GM12878 (cell line): Measurements from ENCODE around the gene PSMG3. TPM values are rescaled to one million over a fixed set of nuclear protein-coding genes. Genes with fewer than 3 reads are reported as not detected.

Source experiments
- ATAC-seq: fragments of 200-7000 bp; cut with Tn5 transposase; 3 replicates; pipeline ENCODE4 v1.9.1; 2020; ENCODE audit warnings: mild to moderate bottlenecking, moderate library complexity
- BruUV-seq: library from RNA; stranded (reverse); fragments of 400-500 nt; replicated peaks from 2 replicates; lab custom pipeline; 2021; lab: Mats Ljungman, UMichigan
- CTCF ChIA-PET: fragments of 300-600 bp; sonication (Branson Sonifier 250); formaldehyde crosslinking; extraction: SDS; loops from one replicate; lab custom pipeline; 2021; ENCODE audit warnings: inconsistent platforms; lab: Yijun Ruan, JAX
- POLR2A ChIA-PET: fragments of 350-600 bp; formaldehyde crosslinking; extraction: SDS; loops from one replicate; lab custom pipeline; 2021; ENCODE audit warnings: inconsistent platforms; lab: Charles Lee
- RAD21 ChIA-PET: fragments of 300-600 bp; sonication (Branson Sonifier 250); formaldehyde crosslinking; loops from one replicate; lab custom pipeline; 2023; ENCODE audit warnings: antibody characterized with exemption; ENCODE audit not compliant: unreplicated experiment; lab: Charles Lee
- SMC1A ChIA-PET: fragments of 300-600 bp; sonication (Branson Sonifier 250); formaldehyde crosslinking; loops from one replicate; lab custom pipeline; 2023; ENCODE audit not compliant: unreplicated experiment, uncharacterized antibody; lab: Charles Lee
- DNase-seq: peaks from one replicate; pipeline ENCODE4 v3.0.0-alpha.2; 2011; ENCODE audit warnings: low read depth, low spot score
- FAIRE-seq: peaks from 3 replicates; lab custom pipeline; 2011; peaks lifted over from hg19 to GRCh38; lab: Jason Lieb, UNC
- H2AFZ ChIP-seq: 2 replicates; pipeline ENCODE4 v1.6.0; 2011; ENCODE audit warnings: low read depth, low read length, control low read depth; ENCODE audit not compliant: control insufficient read depth
- H3K27ac ChIP-seq: 2 replicates; pipeline ENCODE4 v1.5.1; 2011; ENCODE audit warnings: control low read depth; ENCODE audit not compliant: control insufficient read depth, insufficient read depth
- H3K27me3 ChIP-seq, 2 experiments: replicated peaks in 1 of 2; 2 replicates each; pipeline versions ENCODE4 v1.6.0 to v1.6.1; 2011; ENCODE audit warnings: low read length in 1 of 2; ENCODE audit not compliant: control insufficient read depth in 2 of 2, insufficient read depth in 2 of 2
- H3K36me3 ChIP-seq, 2 experiments: 2 replicates each; pipeline ENCODE4 v1.5.1; 2011; ENCODE audit warnings: low read length in 1 of 2; ENCODE audit not compliant: control insufficient read depth in 2 of 2, insufficient read depth in 2 of 2
- H3K4me1 ChIP-seq: 2 replicates; pipeline ENCODE4 v1.6.1; 2011; ENCODE audit warnings: mild to moderate bottlenecking, low read length, moderate library complexity, mixed read lengths; ENCODE audit not compliant: control insufficient read depth, insufficient read depth
- H3K4me2 ChIP-seq: 2 replicates; pipeline ENCODE4 v1.6.0; 2011; ENCODE audit warnings: control low read depth; ENCODE audit not compliant: control insufficient read depth, insufficient read depth
- H3K4me3 ChIP-seq: fragments of 200-600 bp; sonication (generic); 2 replicates; pipeline ENCODE4 v1.5.1; 2016
- H3K79me2 ChIP-seq: 2 replicates; pipeline ENCODE4 v1.6.0; 2011; ENCODE audit warnings: low read length; ENCODE audit not compliant: control insufficient read depth, insufficient read depth
- H3K9ac ChIP-seq: 2 replicates; pipeline ENCODE4 v1.8.0; 2011; ENCODE audit warnings: low read length, control low read depth, mixed read lengths; ENCODE audit not compliant: control insufficient read depth, insufficient read depth
- H3K9me3 ChIP-seq: replicated peaks from 3 replicates; pipeline ENCODE4 v1.5.1; 2011; ENCODE audit warnings: mild to moderate bottlenecking, low read length; ENCODE audit not compliant: control insufficient read depth, insufficient read depth
- H4K20me1 ChIP-seq: 2 replicates; pipeline ENCODE4 v1.6.0; 2011; ENCODE audit not compliant: control insufficient read depth, insufficient read depth
- CHD1 ChIP-seq: IDR thresholded peaks from 2 replicates; pipeline ENCODE4 v1.6.1; 2012; ENCODE audit warnings: low read depth, low read length, improper control_type of control experiment
- ESRRA ChIP-seq: IDR thresholded peaks from 2 replicates; pipeline ENCODE4 v1.6.1; 2012; ENCODE audit warnings: mild to moderate bottlenecking, low read length, improper control_type of control experiment
- JUNB ChIP-seq: IDR thresholded peaks from 2 replicates; pipeline ENCODE4 v1.6.1; 2016; ENCODE audit warnings: antibody characterized with exemption, mild to moderate bottlenecking
- MYB ChIP-seq: fragments of 150-350 bp; IDR thresholded peaks from 2 replicates; pipeline ENCODE4 v1.6.1; 2014; ENCODE audit warnings: mild to moderate bottlenecking, low read depth, low read length, borderline replicate concordance
- PAX8 ChIP-seq: fragments of 450-650 bp; IDR thresholded peaks from 2 replicates; pipeline ENCODE4 v1.6.1; 2017; ENCODE audit warnings: mild to moderate bottlenecking, moderate library complexity
- POLR2A ChIP-seq: IDR thresholded peaks from 2 replicates; pipeline ENCODE4 v1.6.1; 2011; ENCODE audit warnings: low read depth, mild to moderate bottlenecking, low read length
- SIX5 ChIP-seq: IDR thresholded peaks from 2 replicates; pipeline ENCODE4 v1.6.1; 2011; ENCODE audit warnings: mild to moderate bottlenecking, low read depth, low read length, moderate library complexity; ENCODE audit not compliant: severe bottlenecking
- SMC3 ChIP-seq: IDR thresholded peaks from 2 replicates; pipeline ENCODE4 v1.6.1; 2011; ENCODE audit warnings: low read length, improper control_type of control experiment, borderline replicate concordance
- ZBED1 ChIP-seq: IDR thresholded peaks from 2 replicates; pipeline ENCODE4 v1.6.1; 2016; ENCODE audit warnings: borderline replicate concordance
- WGBS: methylation state at CpG from one replicate; pipeline ENCODE4 v1.1.6; 2016; ENCODE audit warnings: low lambda C conversion rate; ENCODE audit not compliant: insufficient replicate concordance, insufficient coverage; ENCODE audit errors: missing lambda C conversion rate; 5-methylcytosine and 5-hydroxymethylcytosine counted together
- in situ Hi-C: fragments of 300-500 bp; cut with MboI; formaldehyde crosslinking; loops from 9 replicates; pipeline ENCODE4 v1.14.3; 2018; ENCODE audit warnings: mixed read lengths
- intact Hi-C: fragments of 100-400 bp; cut with micrococcal nuclease; formaldehyde crosslinking; loops from one replicate; pipeline ENCODE4 v1.14.2; 2022; ENCODE audit not compliant: unreplicated experiment
- polyA plus RNA-seq, 11 experiments: library from polyadenylated mRNA; depleted of rRNA in 4 of 11; unstranded in 6 of 11; stranded (reverse) in 5 of 11; fragments of >200 nt; fragmentation: Nextera tagmentation in 4 of 11; fragmentation: Illumina TruSeq in 1 of 11; extraction: Ambion mirVana in 4 of 11; extraction: Trizol in 1 of 11; gene quantifications; 1 replicate in 1 of 11; 2 replicates in 10 of 11; pipeline versions ENCODE4 v1.2.1 to v1.2.3, GENCODE V29; 2011 to 2016; ENCODE audit warnings: inconsistent platforms in 2 of 11, missing spikeins in 2 of 11, low read depth in 1 of 11
- total RNA-seq, 4 experiments: library from RNA; depleted of rRNA in 3 of 4; stranded (reverse); fragments of >200 nt in 3 of 4; fragmentation: Illumina TruSeq in 1 of 4; extraction: Trizol in 1 of 4; gene quantifications; 2 replicates each; pipeline versions ENCODE4 v1.2.1 to v1.2.3, GENCODE V29; 2013 to 2021
- TF ChIP-seq, protein P1 (sequence below): IDR thresholded peaks from 2 replicates; pipeline ENCODE4 v1.6.1; 2011; ENCODE audit warnings: low read depth, low read length, improper control_type of control experiment, borderline replicate concordance
- TF ChIP-seq, protein P2 (sequence below): IDR thresholded peaks from 2 replicates; pipeline ENCODE4 v1.6.1; 2011; ENCODE audit warnings: borderline replicate concordance, low read depth, mild to moderate bottlenecking, moderate library complexity, mixed read lengths, low read length; ENCODE audit not compliant: insufficient read depth; ENCODE audit errors: extremely low read length

PSMG3 gene
- total and polyA plus RNA-seq, 10 of the 15 experiments (the other 5 are each of a cell fraction or from before 2014, with no cell fraction given), result 23.9 to 115 (median 60.6) TPM

GRCh38 chr7:1539882-1540775, 29.7 kb downstream of the PSMG3 start:
- in situ Hi-C loops, result no loop called here
- Histone ChIP-seq H3K79me2 (peaks cover 6% of the 10 kb centered on the region), H3K4me2 (no peak overlapping the region), H3K36me3 (peaks cover 3 to 23% of the 10 kb centered on the region in 2 experiments; a peak in 3 of 4 replicates), H3K4me1 (no peaks in the 10 kb centered on the region), H3K9me3 (no peaks in the 10 kb centered on the region), H3K9ac (no peak overlapping the region), H3K4me3 (no peak overlapping the region), H2AFZ (no peak overlapping the region), H4K20me1 (no peaks in the 10 kb centered on the region)
- ChIA-PET POLR2A (no interaction called here), RAD21 (no interaction called here), CTCF (no interaction called here)
- no peak for FAIRE-seq
- no peak for DNase-seq
- no peak for ATAC-seq
- no TSS peak for BruUV-seq
- WGBS, result 92% methylated on average over 45 of the region's 73 CpGs
- intact Hi-C loops, result no loop called here
- no peak for TF ChIP-seq PAX8
- no peak for TF ChIP-seq CHD1
- no peak for TF ChIP-seq ESRRA
- TF ChIP-seq SIX5, result no peak
- no peak for TF ChIP-seq POLR2A
- no peak for TF ChIP-seq JUNB
- no peak for TF ChIP-seq ZBED1
- TF ChIP-seq SMC3, result no peak
- TF ChIP-seq, protein P1, sequence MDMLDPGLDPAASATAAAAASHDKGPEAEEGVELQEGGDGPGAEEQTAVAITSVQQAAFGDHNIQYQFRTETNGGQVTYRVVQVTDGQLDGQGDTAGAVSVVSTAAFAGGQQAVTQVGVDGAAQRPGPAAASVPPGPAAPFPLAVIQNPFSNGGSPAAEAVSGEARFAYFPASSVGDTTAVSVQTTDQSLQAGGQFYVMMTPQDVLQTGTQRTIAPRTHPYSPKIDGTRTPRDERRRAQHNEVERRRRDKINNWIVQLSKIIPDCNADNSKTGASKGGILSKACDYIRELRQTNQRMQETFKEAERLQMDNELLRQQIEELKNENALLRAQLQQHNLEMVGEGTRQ, result no peak
- no peak for TF ChIP-seq MYB
- TF ChIP-seq, protein P2, sequence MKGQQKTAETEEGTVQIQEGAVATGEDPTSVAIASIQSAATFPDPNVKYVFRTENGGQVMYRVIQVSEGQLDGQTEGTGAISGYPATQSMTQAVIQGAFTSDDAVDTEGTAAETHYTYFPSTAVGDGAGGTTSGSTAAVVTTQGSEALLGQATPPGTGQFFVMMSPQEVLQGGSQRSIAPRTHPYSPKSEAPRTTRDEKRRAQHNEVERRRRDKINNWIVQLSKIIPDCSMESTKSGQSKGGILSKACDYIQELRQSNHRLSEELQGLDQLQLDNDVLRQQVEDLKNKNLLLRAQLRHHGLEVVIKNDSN, result no peak
- TF ChIP-seq, all 136 proteins: peak for 0
- Histone ChIP-seq H3K27me3 (no peaks in the 10 kb centered on the region), H3K27ac (no peak overlapping the region)
- SMC1A ChIA-PET, result no interaction called here
